Trophoblast cell (in vitro differentiated cells and primary cell): Measurements from ENCODE around the gene GAL3ST2.

Experiments used
- DNase-seq, 2 donors: peaks; one replicate each; pipeline ENCODE4 v3.0.0-alpha.2; 2016
- H2AFZ ChIP-seq: 2 replicates; pipeline ENCODE4 v1.6.1; 2013; ENCODE audit warnings: low read length, moderate library complexity, mild to moderate bottlenecking; ENCODE audit not compliant: insufficient read depth, poor library complexity
- H2AK5ac ChIP-seq: 2 replicates; pipeline ENCODE4 v1.6.1; 2013; ENCODE audit warnings: mild to moderate bottlenecking, low read length
- H2BK120ac ChIP-seq: 2 replicates; pipeline ENCODE4 v1.6.1; 2013; ENCODE audit warnings: low read length, mild to moderate bottlenecking, moderate library complexity; ENCODE audit not compliant: insufficient read depth, poor library complexity
- H2BK12ac ChIP-seq: 2 replicates; pipeline ENCODE4 v1.6.1; 2013; ENCODE audit warnings: mild to moderate bottlenecking, low read length, moderate library complexity
- H2BK5ac ChIP-seq: 2 replicates; pipeline ENCODE4 v1.6.1; 2013; ENCODE audit warnings: low read length, low read depth, moderate library complexity, mild to moderate bottlenecking; ENCODE audit not compliant: poor library complexity
- H3K14ac ChIP-seq: 2 replicates; pipeline ENCODE4 v1.6.1; 2013; ENCODE audit warnings: mild to moderate bottlenecking, low read length
- H3K18ac ChIP-seq: 2 replicates; pipeline ENCODE4 v1.6.1; 2013; ENCODE audit warnings: mild to moderate bottlenecking, low read length
- H3K23ac ChIP-seq: 2 replicates; pipeline ENCODE4 v1.6.1; 2013; ENCODE audit warnings: low read length
- H3K27ac ChIP-seq: 2 replicates; pipeline ENCODE4 v1.5.1; 2013; ENCODE audit warnings: low read depth, mild to moderate bottlenecking, inconsistent platforms, low read length, moderate library complexity
- H3K27me3 ChIP-seq: 2 replicates; pipeline ENCODE4 v1.6.1; 2013; ENCODE audit warnings: inconsistent platforms, mild to moderate bottlenecking, low read length, moderate library complexity; ENCODE audit not compliant: insufficient read depth
- H3K36me3 ChIP-seq, 2 experiments: 1 replicate in 1 of 2; 2 replicates in 1 of 2; pipeline ENCODE4 v1.6.1; 2013; ENCODE audit warnings: low read length in 2 of 2, mild to moderate bottlenecking in 2 of 2, moderate library complexity in 1 of 2; ENCODE audit not compliant: insufficient read depth in 2 of 2, control insufficient read depth in 1 of 2
- H3K4ac ChIP-seq: 2 replicates; pipeline ENCODE4 v1.6.1; 2013; ENCODE audit warnings: low read depth, mild to moderate bottlenecking, low read length, moderate library complexity
- H3K4me1 ChIP-seq, 2 experiments: 1 replicate in 1 of 2; 2 replicates in 1 of 2; pipeline ENCODE4 v1.6.1; 2013; ENCODE audit warnings: low read length in 2 of 2, mild to moderate bottlenecking in 2 of 2, moderate library complexity in 1 of 2; ENCODE audit not compliant: insufficient read depth in 2 of 2, control insufficient read depth in 1 of 2
- H3K4me2 ChIP-seq: 2 replicates; pipeline ENCODE4 v1.6.1; 2013; ENCODE audit warnings: inconsistent platforms, mild to moderate bottlenecking, low read length, moderate library complexity
- H3K4me3 ChIP-seq: 2 replicates; pipeline ENCODE4 v1.5.1; 2013; ENCODE audit warnings: mild to moderate bottlenecking, low read depth, low read length, inconsistent platforms
- H3K79me1 ChIP-seq: one replicate; pipeline ENCODE4 v1.6.1; 2013; ENCODE audit warnings: low read length
- H3K79me2 ChIP-seq: 2 replicates; pipeline ENCODE4 v1.6.1; 2013; ENCODE audit warnings: low read length, mild to moderate bottlenecking; ENCODE audit not compliant: control insufficient read depth, insufficient read depth, poor library complexity
- H3K9ac ChIP-seq: 2 replicates; pipeline ENCODE4 v1.6.1; 2013; ENCODE audit warnings: mild to moderate bottlenecking, low read length
- H3K9me3 ChIP-seq: 2 replicates; pipeline ENCODE4 v1.6.1; 2013; ENCODE audit warnings: low read depth, mild to moderate bottlenecking, control low read depth, inconsistent platforms, low read length; ENCODE audit not compliant: insufficient read depth
- H4K12ac ChIP-seq: 2 replicates; pipeline ENCODE4 v1.6.1; 2013; ENCODE audit warnings: low read depth, mild to moderate bottlenecking, low read length, moderate library complexity
- H4K8ac ChIP-seq: 2 replicates; pipeline ENCODE4 v1.6.1; 2013; ENCODE audit warnings: low read depth, mild to moderate bottlenecking, low read length, moderate library complexity
- H4K91ac ChIP-seq: one replicate; pipeline ENCODE4 v1.6.1; 2013; ENCODE audit warnings: low read depth, mild to moderate bottlenecking, low read length, moderate library complexity
- WGBS: extraction: QIAGEN DNeasy Blood & Tissue Kit; methylation state at CpG from one replicate; pipeline ENCODE4 v1.1.7; 2013; ENCODE audit warnings: missing lambda C conversion rate; ENCODE audit not compliant: insufficient read length, insufficient coverage; ENCODE audit errors: extremely low coverage; 5-methylcytosine and 5-hydroxymethylcytosine counted together

GAL3ST2 gene

GRCh38 chr2:241752253-241752652 lies 24.4 kb upstream of the GAL3ST2 start:
- Histone ChIP-seq H2AFZ (no peak overlapping the region), H3K4me1 (no peaks in the 10 kb centered on the region), H3K79me1 (no peaks in the 10 kb centered on the region), H3K79me2 (no peaks in the 10 kb centered on the region), H3K27me3 (no peaks in the 10 kb centered on the region), H2AK5ac (no peak overlapping the region), H2BK5ac (no peak overlapping the region), H3K23ac (no peak overlapping the region), H3K18ac (no peak overlapping the region), H3K9me3 (no peaks in the 10 kb centered on the region), H3K4me2 (no peak overlapping the region), H3K14ac (no peak overlapping the region), H2BK12ac (no peak overlapping the region), H2BK120ac (no peak overlapping the region), H3K4me3 (no peak overlapping the region), H3K9ac (no peak overlapping the region), H4K8ac (no peak overlapping the region), H3K36me3 (peaks cover 25 to 32% of the 10 kb centered on the region in 2 experiments), H4K12ac (no peak overlapping the region), H3K27ac (no peak overlapping the region), H4K91ac (no peak overlapping the region), H3K4ac (no peak overlapping the region)
- DNase-seq: no peak
- no CpG with 5 or more reads among the region's 14 CpGs for WGBS

DNA sequence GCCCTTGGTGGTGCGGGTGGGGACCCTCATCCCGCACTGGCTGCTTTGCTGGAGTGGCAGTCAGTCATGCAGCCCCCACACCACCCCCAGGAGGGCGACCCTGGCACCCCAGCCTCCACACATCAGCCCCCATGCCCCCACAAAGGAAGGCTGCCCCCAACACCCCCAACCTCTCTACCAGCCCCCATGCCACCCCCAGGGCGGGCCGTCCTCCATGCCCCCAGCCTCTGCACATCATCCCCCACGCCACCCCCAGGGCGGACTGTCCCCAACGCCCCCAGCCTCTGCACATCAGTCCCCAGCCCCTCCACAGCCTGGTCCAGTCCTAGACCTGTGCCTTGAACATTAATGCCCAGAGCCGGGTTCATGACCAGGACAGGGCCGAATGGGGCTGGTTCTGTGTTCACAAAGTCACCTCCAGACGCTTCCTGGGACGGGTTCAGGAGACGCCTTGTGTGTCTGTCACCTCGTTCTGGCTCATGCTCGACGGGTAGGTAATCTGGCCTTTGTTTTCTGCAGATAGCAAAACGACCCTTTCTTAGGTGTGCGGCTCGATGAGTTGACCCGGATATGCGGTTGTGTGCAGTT lies 23.8 kb upstream of the GAL3ST2 start:
- no peak overlapping the region for H2BK12ac ChIP-seq
- peak overlapping the region; percentile 2 for H4K91ac ChIP-seq
- no peak overlapping the region for H3K4ac ChIP-seq
- H3K14ac ChIP-seq: no peak overlapping the region
- no peak overlapping the region for H2AK5ac ChIP-seq
- no peak overlapping the region for H4K12ac ChIP-seq
- no peak overlapping the region for H2BK5ac ChIP-seq
- H3K23ac ChIP-seq: no peak overlapping the region
- H3K9ac ChIP-seq: no peak overlapping the region
- no peaks in the 10 kb centered on the region for H3K4me1 ChIP-seq
- no peak overlapping the region for H3K4me3 ChIP-seq
- H3K27me3 ChIP-seq: no peaks in the 10 kb centered on the region
- H2BK120ac ChIP-seq: no peak overlapping the region
- WGBS: no CpG with 5 or more reads among the region's 21 CpGs
- H2AFZ ChIP-seq: no peak overlapping the region
- DNase-seq: no peak
- H3K27ac ChIP-seq: no peak overlapping the region
- no peak overlapping the region for H4K8ac ChIP-seq
- H3K79me2 ChIP-seq: no peaks in the 10 kb centered on the region
- H3K4me2 ChIP-seq: no peak overlapping the region
- peaks cover 25 to 32% of the 10 kb centered on the region in 2 experiments for H3K36me3 ChIP-seq
- H3K18ac ChIP-seq: no peak overlapping the region
- no peaks in the 10 kb centered on the region for H3K79me1 ChIP-seq
- no peaks in the 10 kb centered on the region for H3K9me3 ChIP-seq

DNA sequence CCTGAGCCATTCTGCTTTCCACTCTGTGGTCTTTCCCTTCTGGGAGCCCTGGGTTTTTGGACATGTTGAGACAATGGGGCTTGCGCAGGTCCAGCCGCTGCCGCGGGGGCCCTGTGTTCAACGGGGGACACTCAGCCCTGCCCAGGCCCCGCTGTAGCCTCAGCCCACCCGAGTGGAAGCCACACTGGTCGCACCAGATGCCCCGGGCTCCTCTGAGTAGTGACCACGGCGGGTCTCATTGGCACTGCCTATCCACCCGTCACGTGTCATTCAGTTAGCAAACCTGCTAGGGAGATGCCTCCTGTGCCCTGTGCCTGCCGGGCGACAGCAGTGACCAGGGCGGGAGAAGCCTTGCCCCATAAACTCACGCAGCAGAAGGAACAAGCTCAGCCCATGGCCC lies 23.1 kb upstream of the GAL3ST2 start:
- Histone ChIP-seq H3K79me1 (no peaks in the 10 kb centered on the region), H2AK5ac (no peak overlapping the region), H3K4me3 (no peak overlapping the region), H2AFZ (no peak overlapping the region), H2BK12ac (no peak overlapping the region), H3K23ac (no peak overlapping the region), H2BK5ac (no peak overlapping the region), H4K8ac (no peak overlapping the region), H3K4me1 (no peaks in the 10 kb centered on the region), H4K91ac (peak overlapping the region; percentile 61), H3K27me3 (no peaks in the 10 kb centered on the region), H3K18ac (no peak overlapping the region), H4K12ac (no peak overlapping the region), H3K79me2 (no peaks in the 10 kb centered on the region), H3K14ac (no peak overlapping the region), H3K9ac (no peak overlapping the region), H3K27ac (no peak overlapping the region), H3K4me2 (no peak overlapping the region), H3K9me3 (no peaks in the 10 kb centered on the region), H3K36me3 (peaks cover 25 to 30% of the 10 kb centered on the region in 2 experiments), H3K4ac (no peak overlapping the region), H2BK120ac (no peak overlapping the region)
- DNase-seq: no peak
- WGBS: no CpG with 5 or more reads among the region's 17 CpGs

DNA sequence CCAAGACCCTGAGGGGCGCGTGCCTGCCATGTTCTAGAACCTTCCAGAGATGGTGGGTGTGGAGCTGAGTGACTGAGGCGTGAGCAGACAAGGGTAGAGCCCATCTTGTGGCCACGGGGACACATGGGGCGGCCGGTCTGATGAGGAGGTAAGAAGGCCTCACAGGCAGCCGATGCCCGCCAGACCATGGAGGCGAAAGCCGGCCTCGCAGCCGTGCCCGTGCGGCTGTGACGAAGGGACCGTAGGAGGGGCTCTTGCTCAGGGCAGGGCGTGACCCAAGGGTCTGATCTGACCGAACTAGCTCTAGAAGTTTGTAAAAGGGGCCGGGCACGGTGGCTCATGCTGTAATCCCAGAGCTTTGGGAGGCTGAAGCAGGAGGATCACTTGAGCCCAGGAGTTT lies 22.6 kb upstream of the GAL3ST2 start:
- no peaks in the 10 kb centered on the region for H3K9me3 ChIP-seq
- no peak overlapping the region for H3K4ac ChIP-seq
- H3K79me1 ChIP-seq: no peaks in the 10 kb centered on the region
- H3K4me3 ChIP-seq: no peak overlapping the region
- H3K18ac ChIP-seq: no peak overlapping the region
- no peak overlapping the region for H2AK5ac ChIP-seq
- no peak overlapping the region for H2BK120ac ChIP-seq
- no peaks in the 10 kb centered on the region for H3K27me3 ChIP-seq
- H4K91ac ChIP-seq: peak overlapping the region; percentile 61
- no CpG with 5 or more reads among the region's 20 CpGs for WGBS
- H3K4me1 ChIP-seq: no peaks in the 10 kb centered on the region
- H2BK5ac ChIP-seq: no peak overlapping the region
- DNase-seq: no peak
- H3K14ac ChIP-seq: no peak overlapping the region
- H4K12ac ChIP-seq: no peak overlapping the region
- H3K23ac ChIP-seq: no peak overlapping the region
- no peak overlapping the region for H3K27ac ChIP-seq
- no peak overlapping the region for H3K9ac ChIP-seq
- H2AFZ ChIP-seq: no peak overlapping the region
- H3K36me3 ChIP-seq: peaks cover 23 to 25% of the 10 kb centered on the region in 2 experiments
- H3K4me2 ChIP-seq: no peak overlapping the region
- H2BK12ac ChIP-seq: no peak overlapping the region
- H4K8ac ChIP-seq: no peak overlapping the region
- no peaks in the 10 kb centered on the region for H3K79me2 ChIP-seq
